HCT116 (cell line): ENCODE data around the gene FPR2. TPM values are rescaled to one million over a fixed set of nuclear protein-coding genes. Genes with fewer than 3 reads are reported as not detected.

Source experiments
- ATAC-seq: fragments of 200-7000 bp; cut with Tn5 transposase; 2 replicates; pipeline ENCODE4 v1.9.1; 2020; ENCODE audit warnings: mild to moderate bottlenecking, moderate library complexity
- BruUV-seq: library from RNA; stranded (reverse); fragments of 400-500 nt; replicated peaks from 2 replicates; lab custom pipeline; 2021; lab: Mats Ljungman, UMichigan
- CTCF ChIA-PET: fragments of 300-600 bp; sonication (Branson Sonifier 250); formaldehyde crosslinking; loops from one replicate; lab custom pipeline; 2021; ENCODE audit warnings: antibody characterized with exemption; lab: Charles Lee
- POLR2A ChIA-PET: fragments of 300-600, 350-600 bp; sonication (Branson Sonifier 250); formaldehyde crosslinking; loops from one replicate; lab custom pipeline; 2021; ENCODE audit warnings: antibody characterized with exemption; lab: Charles Lee
- RAD21 ChIA-PET, 2 experiments: fragments of 300-600 bp; sonication (Branson Sonifier 250); formaldehyde crosslinking; loops; one replicate each; lab custom pipeline; 2023; ENCODE audit warnings: low total read pairs in 2 of 2; ENCODE audit not compliant: uncharacterized antibody in 2 of 2, unreplicated experiment in 2 of 2, low non-redundant PET in 1 of 2; lab: Charles Lee
- DNase-seq: peaks from one replicate; pipeline ENCODE4 v3.0.0-alpha.2; 2010; ENCODE audit warnings: low read depth, low spot score
- H2AFZ ChIP-seq: fragments of 200-600 bp; shearing (Covaris generic), sonication (generic); 2 replicates; pipeline ENCODE4 v1.6.1; 2017; ENCODE audit warnings: low read depth, mixed run types, mixed read lengths, antibody characterized with exemption, low read length; ENCODE audit not compliant: poor library complexity, severe bottlenecking
- H3K27ac ChIP-seq: 2 replicates; pipeline ENCODE4 v1.5.1; 2012; ENCODE audit warnings: low read depth, low read length
- H3K27me3 ChIP-seq: fragments of 200-600 bp; sonication (generic); 2 replicates; pipeline ENCODE4 v1.6.1; 2016; ENCODE audit warnings: mixed run types, low read length, mixed read lengths; ENCODE audit not compliant: insufficient read depth
- H3K36me3 ChIP-seq, 2 experiments: fragments of 200-500 bp in 1 of 2; fragments of 200-600 bp in 1 of 2; sonication (Bioruptor generic) in 1 of 2; sonication (generic) in 1 of 2; 2 replicates each; pipeline versions ENCODE4 v1.5.1 to v1.6.1; 2014 to 2016; ENCODE audit warnings: low read length in 2 of 2, inconsistent platforms in 1 of 2, mixed read lengths in 1 of 2, mixed run types in 1 of 2; ENCODE audit not compliant: insufficient read depth in 2 of 2, control insufficient read depth in 1 of 2
- H3K4me1 ChIP-seq, 2 experiments: fragments of 200-600 bp in 1 of 2; sonication (generic) in 1 of 2; 2 replicates each; pipeline versions ENCODE4 v1.5.1 to v1.6.1; 2012 to 2017; ENCODE audit warnings: low read length in 2 of 2, inconsistent platforms in 1 of 2, mild to moderate bottlenecking in 1 of 2, mixed read lengths in 1 of 2, mixed run types in 1 of 2, moderate library complexity in 1 of 2; ENCODE audit not compliant: insufficient read depth in 2 of 2, control insufficient read depth in 1 of 2
- H3K4me2 ChIP-seq: fragments of 200-600 bp; sonication (generic); 2 replicates; pipeline ENCODE4 v1.6.1; 2017; ENCODE audit warnings: mixed run types, low read length, mixed read lengths
- H3K4me3 ChIP-seq, 2 experiments: fragments of 200-600 bp in 1 of 2; sonication (generic) in 1 of 2; replicated peaks in 1 of 2; 2 replicates each; pipeline ENCODE4 v1.5.1; 2011 to 2016; ENCODE audit warnings: low read length in 2 of 2, control low read depth in 1 of 2, low read depth in 1 of 2, mild to moderate bottlenecking in 1 of 2, mixed read lengths in 1 of 2, mixed run types in 1 of 2
- H3K79me2 ChIP-seq: fragments of 200-600 bp; sonication (generic); 2 replicates; pipeline ENCODE4 v1.6.1; 2017; ENCODE audit warnings: mild to moderate bottlenecking, mixed run types, low read length, moderate library complexity, mixed read lengths; ENCODE audit not compliant: insufficient read depth
- H3K9ac ChIP-seq: fragments of 200-600 bp; sonication (generic); 2 replicates; pipeline ENCODE4 v1.6.1; 2016; ENCODE audit warnings: low read length, mixed read lengths
- H3K9me2 ChIP-seq: fragments of 200-600 bp; sonication (generic), shearing (Covaris generic); 2 replicates; pipeline ENCODE4 v1.6.1; 2017; ENCODE audit warnings: mixed run types, mild to moderate bottlenecking, moderate library complexity; ENCODE audit not compliant: insufficient read depth
- H3K9me3 ChIP-seq, 2 experiments: fragments of 200-500 bp in 1 of 2; fragments of 200-600 bp in 1 of 2; sonication (Bioruptor generic) in 1 of 2; sonication (generic) in 1 of 2; 2 replicates each; pipeline ENCODE4 v1.6.1; 2014 to 2017; ENCODE audit warnings: low read length in 2 of 2, mixed read lengths in 2 of 2, inconsistent platforms in 1 of 2, low read depth in 1 of 2, mild to moderate bottlenecking in 1 of 2, mixed run types in 1 of 2, moderate library complexity in 1 of 2; ENCODE audit not compliant: control insufficient read depth in 1 of 2, insufficient read depth in 1 of 2
- H4K20me1 ChIP-seq: fragments of 200-600 bp; sonication (generic), shearing (Covaris generic); 2 replicates; pipeline ENCODE4 v1.6.1; 2017; ENCODE audit warnings: mixed run types, mild to moderate bottlenecking, moderate library complexity; ENCODE audit not compliant: insufficient read depth
- EGR1 ChIP-seq: IDR thresholded peaks from 2 replicates; pipeline ENCODE4 v1.6.1; 2012; ENCODE audit warnings: low read depth
- SIN3A ChIP-seq: IDR thresholded peaks from 2 replicates; pipeline ENCODE4 v1.6.1; 2012; ENCODE audit warnings: low read depth
- YY1 ChIP-seq: IDR thresholded peaks from 2 replicates; pipeline ENCODE4 v1.6.1; 2011; ENCODE audit warnings: low read length, low read depth, moderate library complexity, mild to moderate bottlenecking; ENCODE audit not compliant: insufficient replicate concordance; ENCODE audit errors: extremely low read depth
- ZNF274 ChIP-seq: fragments of 200-500 bp; sonication (Bioruptor generic); IDR thresholded peaks from 2 replicates; pipeline ENCODE4 v1.6.1; 2014; ENCODE audit warnings: mild to moderate bottlenecking, low read depth, low read length, inconsistent platforms
- intact Hi-C: fragments of 100-400 bp; cut with micrococcal nuclease; formaldehyde crosslinking; loops from 2 replicates; pipeline ENCODE4 v1.10.0; 2022
- total RNA-seq: library from RNA; stranded (reverse); gene quantifications from one replicate; pipeline ENCODE4 v1.2.1, GENCODE V29; 2021; ENCODE audit not compliant: unreplicated experiment
- TF ChIP-seq, protein P1 (sequence below): IDR thresholded peaks from 2 replicates; pipeline ENCODE4 v1.6.1; 2011; ENCODE audit warnings: mild to moderate bottlenecking, low read length, moderate library complexity; ENCODE audit not compliant: insufficient replicate concordance; ENCODE audit errors: extremely low read depth

FPR2 gene
- total RNA-seq, 1 experiment from 2014 or later: not detected

DNA sequence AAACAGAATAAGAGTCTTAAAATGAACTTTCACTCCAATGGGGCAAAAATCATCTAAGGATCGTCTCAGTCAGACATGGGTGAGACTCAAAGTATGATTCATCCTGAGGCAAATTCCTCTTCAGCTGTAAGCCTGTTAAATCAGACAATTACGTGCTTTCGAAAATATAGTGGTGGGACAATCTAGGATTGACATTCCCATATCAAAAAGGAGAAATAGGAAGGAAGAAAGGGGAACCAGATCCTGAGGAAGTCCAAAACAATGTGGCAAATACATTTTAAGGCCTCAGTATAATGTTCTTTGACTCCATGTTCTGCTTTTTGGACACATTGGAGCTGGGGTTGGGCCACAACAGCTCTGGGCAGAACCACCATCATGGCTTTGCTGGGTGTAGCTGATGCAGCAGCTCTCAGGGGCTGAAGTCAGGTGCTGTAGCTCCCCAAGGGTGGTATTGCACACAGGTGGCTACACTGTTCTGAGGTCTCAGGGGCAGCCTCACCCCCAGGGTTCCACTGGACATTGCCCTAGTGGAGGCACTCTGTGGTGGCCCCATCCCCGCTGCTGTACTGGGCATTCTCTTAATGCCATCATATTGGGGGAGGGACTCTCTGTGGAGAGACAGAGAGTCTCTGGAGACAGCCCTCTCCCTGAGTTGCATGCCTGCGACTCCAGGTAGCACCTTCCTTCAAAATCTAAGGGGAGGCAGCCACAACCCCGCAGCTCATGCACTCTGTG is 28.2 kb downstream of the FPR2 start:
- H3K4me3 ChIP-seq: no peak overlapping the region
- ATAC-seq (no peak), DNase-seq (no peak)
- no peaks in the 10 kb centered on the region for H3K36me3 ChIP-seq
- H3K79me2 ChIP-seq: no peaks in the 10 kb centered on the region
- H2AFZ ChIP-seq: no peak overlapping the region
- ChIA-PET POLR2A (no interaction called here), RAD21 (no interaction called here), CTCF (no interaction called here)
- no peaks in the 10 kb centered on the region for H3K9me3 ChIP-seq
- BruUV-seq: no TSS peak
- no peak overlapping the region for H3K4me2 ChIP-seq
- no peak overlapping the region for H3K27ac ChIP-seq
- no peaks in the 10 kb centered on the region for H3K9me2 ChIP-seq
- H3K4me1 ChIP-seq: no peaks in the 10 kb centered on the region
- no peaks in the 10 kb centered on the region for H3K27me3 ChIP-seq
- intact Hi-C loops: loop anchor here (10.0 kb wide), 1 partner anchor 446 kb away; no protein-coding TSS in a partner anchor
- no peak overlapping the region for H3K9ac ChIP-seq
- no peak for TF ChIP-seq SIN3A
- TF ChIP-seq ZNF274: no peak
- TF ChIP-seq YY1: no peak
- TF ChIP-seq, protein P1, sequence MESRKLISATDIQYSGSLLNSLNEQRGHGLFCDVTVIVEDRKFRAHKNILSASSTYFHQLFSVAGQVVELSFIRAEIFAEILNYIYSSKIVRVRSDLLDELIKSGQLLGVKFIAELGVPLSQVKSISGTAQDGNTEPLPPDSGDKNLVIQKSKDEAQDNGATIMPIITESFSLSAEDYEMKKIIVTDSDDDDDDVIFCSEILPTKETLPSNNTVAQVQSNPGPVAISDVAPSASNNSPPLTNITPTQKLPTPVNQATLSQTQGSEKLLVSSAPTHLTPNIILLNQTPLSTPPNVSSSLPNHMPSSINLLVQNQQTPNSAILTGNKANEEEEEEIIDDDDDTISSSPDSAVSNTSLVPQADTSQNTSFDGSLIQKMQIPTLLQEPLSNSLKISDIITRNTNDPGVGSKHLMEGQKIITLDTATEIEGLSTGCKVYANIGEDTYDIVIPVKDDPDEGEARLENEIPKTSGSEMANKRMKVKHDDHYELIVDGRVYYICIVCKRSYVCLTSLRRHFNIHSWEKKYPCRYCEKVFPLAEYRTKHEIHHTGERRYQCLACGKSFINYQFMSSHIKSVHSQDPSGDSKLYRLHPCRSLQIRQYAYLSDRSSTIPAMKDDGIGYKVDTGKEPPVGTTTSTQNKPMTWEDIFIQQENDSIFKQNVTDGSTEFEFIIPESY: no peak
- no peak for TF ChIP-seq EGR1
- H4K20me1 ChIP-seq: no peaks in the 10 kb centered on the region

DNA sequence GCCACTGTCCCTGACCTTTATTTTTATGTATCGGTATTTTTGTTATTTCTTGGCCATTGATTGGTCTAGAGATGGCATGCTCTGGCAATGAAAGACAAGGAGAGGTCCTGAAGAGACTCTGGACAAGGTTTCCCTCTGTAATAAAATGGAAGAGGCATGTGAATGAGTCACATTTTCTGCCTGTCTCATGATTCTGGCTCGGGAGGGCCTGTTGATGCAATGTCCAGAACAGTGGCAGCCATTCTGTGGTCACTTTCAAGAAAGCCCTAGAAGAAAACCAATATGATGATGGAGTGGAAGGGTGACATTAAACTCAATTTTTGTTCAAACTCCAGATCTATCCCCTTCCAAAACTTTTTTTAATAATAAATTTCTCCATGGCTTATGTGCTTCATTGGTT is 32.0 kb downstream of the FPR2 start:
- ChIA-PET CTCF (interaction anchor here (1.2 kb wide), 1 partner anchor 15 kb away, joined by 3 read pairs; no protein-coding TSS in a partner anchor), POLR2A (no interaction called here), RAD21 (no interaction called here)
- Histone ChIP-seq H3K27ac (no peak overlapping the region), H3K9me3 (no peaks in the 10 kb centered on the region), H3K4me2 (no peak overlapping the region), H3K79me2 (no peaks in the 10 kb centered on the region), H3K27me3 (no peaks in the 10 kb centered on the region), H3K4me3 (no peak overlapping the region), H3K36me3 (no peaks in the 10 kb centered on the region), H3K4me1 (no peaks in the 10 kb centered on the region), H4K20me1 (no peaks in the 10 kb centered on the region), H2AFZ (no peak overlapping the region), H3K9ac (no peak overlapping the region), H3K9me2 (no peaks in the 10 kb centered on the region)
- no TSS peak for BruUV-seq
- no peak for TF ChIP-seq SIN3A
- ATAC-seq (no peak), DNase-seq (no peak)
- intact Hi-C loops: no loop called here
